GM23338 (cell line): ENCODE measurements around the gene PYURF. TPM values are rescaled to one million over a fixed set of nuclear protein-coding genes. Genes with fewer than 3 reads are reported as not detected.

Experiments used
- polyA plus RNA-seq: library from polyadenylated mRNA; unstranded; fragments of >200 nt; fragmentation: Nextera tagmentation; extraction: Ambion mirVana; gene quantifications from 2 replicates; pipeline ENCODE4 v1.2.1, GENCODE V29; 2016
- total RNA-seq: library from RNA; depleted of rRNA; stranded (reverse); fragments of >200 nt; shearing (Covaris generic); gene quantifications from 2 replicates; pipeline ENCODE4 v1.2.3, GENCODE V29; 2014; rRNA removed

The PYURF gene
- total and polyA plus RNA-seq, 2 experiments from 2014 or later: 65.3 to 116 TPM

Other genes with a start within 250 kb of the PYURF start
- 11.7 and 12.0 TPM in 2 replicates for gene PPM1K, start 239.2 kb downstream of the PYURF start, total RNA-seq
- 9.1 and 11.1 TPM in 2 replicates for gene PPM1K, start 239.2 kb downstream of the PYURF start, polyA plus RNA-seq
- gene HERC6, start 144.9 kb downstream of the PYURF start, total RNA-seq: 6.5 and 7.3 TPM in 2 replicates
- 2.8 and 3.4 TPM in 2 replicates for gene HERC6, start 144.9 kb downstream of the PYURF start, polyA plus RNA-seq
- gene HERC5, start 66.7 kb downstream of the PYURF start, total RNA-seq: 23.0 and 25.1 TPM in 2 replicates
- gene HERC5, start 66.7 kb downstream of the PYURF start, polyA plus RNA-seq: 22.8 and 24.4 TPM in 2 replicates
- 2.4 and 2.6 TPM in 2 replicates for gene HERC3, start 68.7 kb upstream of the PYURF start, total RNA-seq
- gene HERC3, start 68.7 kb upstream of the PYURF start, polyA plus RNA-seq: 2.2 and 3.1 TPM in 2 replicates
- 1.3 and 2.0 TPM in 2 replicates for gene NAP1L5, start 174.1 kb upstream of the PYURF start, total RNA-seq
- gene NAP1L5, start 174.1 kb upstream of the PYURF start, polyA plus RNA-seq: 2.4 and 3.9 TPM in 2 replicates